Left hindlimb (tissue), 1 donor: Measurements from ENCODE around the gene DCST1.

Source experiments
- DNase-seq: peaks from one replicate; pipeline ENCODE4 v3.0.0-alpha.2; 2018

Gene DCST1

GRCh38 chr1:155035936-155036335 lies 2.3 kb downstream of the DCST1 start:
- DNase-seq, result no peak

GRCh38 chr1:155037043-155037442 lies 3.4 kb downstream of the DCST1 start:
- no peak for DNase-seq

- no peak for DNase-seq
These were observed 4.3 kb downstream of the DCST1 start for GRCh38 chr1:155037851-155038441.

- no peak for DNase-seq
These were observed 5.1 kb downstream of the DCST1 start for GRCh38 chr1:155038602-155039307.

- no peak for DNase-seq
These were observed 5.7 kb downstream of the DCST1 start for GRCh38 chr1:155039308-155039669.

GRCh38 chr1:155040358-155041093 lies 6.9 kb downstream of the DCST1 start:
- DNase-seq, result no peak

- DNase-seq, result no peak
These were observed 9.2 kb downstream of the DCST1 start for GRCh38 chr1:155042789-155043188.

- DNase-seq, result peak; percentile 14
These were observed 9.7 kb downstream of the DCST1 start for GRCh38 chr1:155043301-155043702.

- peak; percentile 18 for DNase-seq
These were observed 10.2 kb downstream of the DCST1 start for GRCh38 chr1:155043793-155044192.

GRCh38 chr1:155044365-155044764 lies 10.7 kb downstream of the DCST1 start:
- DNase-seq, result no peak

- DNase-seq, result peak; percentile 73
These were observed 11.4 kb downstream of the DCST1 start for GRCh38 chr1:155044812-155045657.

- DNase-seq, result no peak
These were observed 15.1 kb downstream of the DCST1 start for GRCh38 chr1:155048449-155049334.

- peak; percentile 35 for DNase-seq
These were observed 16.3 kb downstream of the DCST1 start for GRCh38 chr1:155049651-155050559.

GRCh38 chr1:155050560-155051341 lies 17.1 kb downstream of the DCST1 start, which contains the start of gene ADAM15:
TSS of gene ADAM15 (plus strand) at chr1:155051316. CDS start at chr1:155051387, 71 bp downstream.
- DNase-seq, result peak; percentile 86

- DNase-seq, result no peak
These were observed 17.7 kb downstream of the DCST1 start for GRCh38 chr1:155051342-155051776.

GRCh38 chr1:155051777-155052398 lies 18.3 kb downstream of the DCST1 start:
- DNase-seq, result peak; percentile 68

GRCh38 chr1:155052439-155053395 lies 19.1 kb downstream of the DCST1 start:
- DNase-seq, result no peak

GRCh38 chr1:155053531-155054105 lies 20.0 kb downstream of the DCST1 start:
- DNase-seq, result no peak
